ENCODE data around the gene CACNA2D1.

The CACNA2D1 gene

GRCh38 chr7:82417898-82418297 lies 25.7 kb downstream of the CACNA2D1 start:
- no peaks in the 10 kb centered on the region for H3K27me3 ChIP-seq

GRCh38 chr7:82416402-82416801 lies 27.2 kb downstream of the CACNA2D1 start:
- no peaks in the 10 kb centered on the region for H3K27me3 ChIP-seq
- H3K36me3 ChIP-seq: no peaks in the 10 kb centered on the region
- no peaks in the 10 kb centered on the region for H3K9me3 ChIP-seq
- no peak overlapping the region for H3K4me3 ChIP-seq (ENCODE audit: low read depth, low read length)
- H3K4me1 ChIP-seq: peaks cover 17% of the 10 kb centered on the region
- no peak for TF ChIP-seq CTCF (IDR thresholded peaks at IDR 0.05; ENCODE audit: low read depth, low read length)
- DNase-seq: no peak

More at GRCh38 chr7:82417898-82418297, 25.7 kb downstream of the CACNA2D1 start:
- Histone ChIP-seq H3K9me3 (no peaks in the 10 kb centered on the region), H3K4me1 (peaks cover 28% of the 10 kb centered on the region), H3K4me3 (ENCODE audit: low read depth, low read length) (no peak overlapping the region), H3K36me3 (no peaks in the 10 kb centered on the region)
- no peak for TF ChIP-seq CTCF (IDR thresholded peaks at IDR 0.05; ENCODE audit: low read depth, low read length)
- DNase-seq: no peak

GRCh38 chr7:82414389-82414788 lies 29.2 kb downstream of the CACNA2D1 start:
- peaks cover 13% of the 10 kb centered on the region for H3K4me1 ChIP-seq
- H3K4me3 ChIP-seq (ENCODE audit: low read depth, low read length): no peak overlapping the region
- no peaks in the 10 kb centered on the region for H3K36me3 ChIP-seq
- no peak for TF ChIP-seq CTCF (IDR thresholded peaks at IDR 0.05; ENCODE audit: low read depth, low read length)
- DNase-seq: no peak
- H3K9me3 ChIP-seq: no peaks in the 10 kb centered on the region
- H3K27me3 ChIP-seq: no peaks in the 10 kb centered on the region

- no peak for TF ChIP-seq CTCF (IDR thresholded peaks at IDR 0.05; ENCODE audit: low read depth, low read length)
- peak; percentile 78 for DNase-seq
- Histone ChIP-seq H3K36me3 (no peaks in the 10 kb centered on the region), H3K4me1 (peaks cover 13% of the 10 kb centered on the region), H3K27me3 (no peaks in the 10 kb centered on the region), H3K9me3 (no peaks in the 10 kb centered on the region), H3K4me3 (ENCODE audit: low read depth, low read length) (no peak overlapping the region)
Observed at GRCh38 chr7:82413237-82413636, 30.3 kb downstream of the CACNA2D1 start.

GRCh38 chr7:82411732-82412131 lies 31.8 kb downstream of the CACNA2D1 start:
- no peak for DNase-seq
- H3K36me3 ChIP-seq: no peaks in the 10 kb centered on the region
- TF ChIP-seq CTCF (IDR thresholded peaks at IDR 0.05; ENCODE audit: low read depth, low read length): no peak
- H3K27me3 ChIP-seq: no peaks in the 10 kb centered on the region
- no peaks in the 10 kb centered on the region for H3K9me3 ChIP-seq
- no peak overlapping the region for H3K4me3 ChIP-seq (ENCODE audit: low read depth, low read length)
- H3K4me1 ChIP-seq: peaks cover 13% of the 10 kb centered on the region

- DNase-seq: no peak
- TF ChIP-seq CTCF (IDR thresholded peaks at IDR 0.05; ENCODE audit: low read depth, low read length): no peak
- Histone ChIP-seq H3K4me3 (ENCODE audit: low read depth, low read length) (no peak overlapping the region), H3K36me3 (peaks cover 5% of the 10 kb centered on the region; the same call in 1 of the 2 replicates), H3K9me3 (no peaks in the 10 kb centered on the region; the same call in 1 of the 2 replicates), H3K4me1 (peaks cover 13% of the 10 kb centered on the region), H3K27me3 (no peaks in the 10 kb centered on the region)
Observed at GRCh38 chr7:82410461-82410860, 33.1 kb downstream of the CACNA2D1 start.
